ENCODE results near the gene CASZ1. TPM values are rescaled to one million over a fixed set of nuclear protein-coding genes. Genes with fewer than 3 reads are reported as not detected.

The CASZ1 gene
- total RNA-seq, 4 donors from 2014 or later: 0.88 to 6.8 (median 1.7) TPM

- no peak for TF ChIP-seq CTCF (IDR thresholded peaks at IDR 0.05; ENCODE audit: low read depth)
These were observed 39.5 kb upstream of the CASZ1 start for GRCh38 chr1:10835822-10836421.

- TF ChIP-seq CTCF (IDR thresholded peaks at IDR 0.05; ENCODE audit: low read depth): no peak
These were observed 39.0 kb upstream of the CASZ1 start for GRCh38 chr1:10835421-10835820.

GRCh38 chr1:10834770-10835412 lies 38.4 kb upstream of the CASZ1 start:
- no peak for TF ChIP-seq CTCF (IDR thresholded peaks at IDR 0.05; ENCODE audit: low read depth)

- TF ChIP-seq CTCF (IDR thresholded peaks at IDR 0.05; ENCODE audit: low read depth): no peak
These were observed 37.4 kb upstream of the CASZ1 start for GRCh38 chr1:10833630-10834557.

- TF ChIP-seq CTCF (IDR thresholded peaks at IDR 0.05; ENCODE audit: low read depth): no peak
These were observed 36.3 kb upstream of the CASZ1 start for GRCh38 chr1:10832703-10833102.

GRCh38 chr1:10830961-10831668 lies 34.7 kb upstream of the CASZ1 start:
- no peak for TF ChIP-seq CTCF (IDR thresholded peaks at IDR 0.05; ENCODE audit: low read depth)
